ENCODE results near the gene SDF2L1. TPM values are rescaled to one million over a fixed set of nuclear protein-coding genes. Genes with fewer than 3 reads are reported as not detected.
"Not testable (repeated sequence)": the region's sequence is repeated elsewhere in the genome, so short reads cannot be mapped to it uniquely, and the experiment has no call there.

SDF2L1 gene
- total RNA-seq, 2 donors from 2014 or later, result 38.7 to 44.3 TPM

GRCh38 chr22:21632931-21633330 lies 9.2 kb upstream of the SDF2L1 start:
- no peak for ATAC-seq
- no peak for DNase-seq
- intact Hi-C loops (cut with DNase I), result loop anchor here in 1 of 2 donors (5.0 kb wide), 1 partner anchor 56 kb away; no protein-coding TSS in a partner anchor

- DNase-seq, result no peak
- intact Hi-C loops (cut with DNase I), result loop anchor here in 1 of 2 donors (5.0 kb wide), 1 partner anchor 56 kb away; no protein-coding TSS in a partner anchor
- ATAC-seq, result no peak
Observed at GRCh38 chr22:21633481-21633880, 8.6 kb upstream of the SDF2L1 start.

- intact Hi-C loops (cut with DNase I), result loop anchor here in 1 of 2 donors (5.0 kb wide), 1 partner anchor 57 kb away; no protein-coding TSS in a partner anchor
- DNase-seq (no peak), ATAC-seq (no peak)
Observed at GRCh38 chr22:21634081-21634480, 8.0 kb upstream of the SDF2L1 start.

- no peak for DNase-seq
- intact Hi-C loops (cut with DNase I), result loop anchor here in 1 of 2 donors (5.0 kb wide), 1 partner anchor 58 kb away; no protein-coding TSS in a partner anchor
- no peak for ATAC-seq
Observed at GRCh38 chr22:21634844-21635243, 7.3 kb upstream of the SDF2L1 start.

- DNase-seq (no peak), ATAC-seq (no peak)
- intact Hi-C loops (cut with DNase I), result no loop called here
Observed at GRCh38 chr22:21635771-21636510, 6.2 kb upstream of the SDF2L1 start.

GRCh38 chr22:21636629-21637218 lies 5.4 kb upstream of the SDF2L1 start:
- no peak for DNase-seq

GRCh38 chr22:21637450-21637849 lies 4.7 kb upstream of the SDF2L1 start:
- intact Hi-C loops (cut with DNase I); DNase-seq; ATAC-seq: not testable (repeated sequence)

More at GRCh38 chr22:21636629-21637218, 5.4 kb upstream of the SDF2L1 start:
- intact Hi-C loops (cut with DNase I), result no loop called here
- no peak for ATAC-seq

GRCh38 chr22:21639359-21639758 lies 2.7 kb upstream of the SDF2L1 start:
- no peak for ATAC-seq
- intact Hi-C loops (cut with DNase I), result no loop called here
- no peak for DNase-seq

- ATAC-seq (no peak), DNase-seq (no peak)
- intact Hi-C loops (cut with DNase I), result no loop called here
Observed at GRCh38 chr22:21640810-21641209, 1.3 kb upstream of the SDF2L1 start.

- DNase-seq, result peak; percentile 56
- ATAC-seq, result peak; percentile 34 to 53
- intact Hi-C loops (cut with DNase I), result no loop called here
Observed at GRCh38 chr22:21641417-21641788, 699 bp upstream of the SDF2L1 start.

- peak in 1 of 2 donors; percentile 12 for ATAC-seq
- intact Hi-C loops (cut with DNase I), result no loop called here
- DNase-seq, result peak; percentile 47
Observed at GRCh38 chr22:21642584-21643448, 714 bp downstream of the SDF2L1 start.

GRCh38 chr22:21643533-21644357 lies 1.6 kb downstream of the SDF2L1 start:
- DNase-seq (no peak), ATAC-seq (no peak)
- intact Hi-C loops (cut with DNase I), result no loop called here

GRCh38 chr22:21645513-21645912 lies 3.4 kb downstream of the SDF2L1 start:
- DNase-seq, result not testable (repeated sequence)

GRCh38 chr22:21646608-21647590 lies 4.8 kb downstream of the SDF2L1 start:
- peak in 1 of 2 donors; percentile 16 for ATAC-seq
- intact Hi-C loops (cut with DNase I), result no loop called here
- DNase-seq, result peak; percentile 76

More at GRCh38 chr22:21645513-21645912, 3.4 kb downstream of the SDF2L1 start:
- intact Hi-C loops (cut with DNase I); ATAC-seq: not testable (repeated sequence)

- intact Hi-C loops (cut with DNase I), result no loop called here
- ATAC-seq, result no peak
- no peak for DNase-seq
Observed at GRCh38 chr22:21650280-21650679, 8.2 kb downstream of the SDF2L1 start.

GRCh38 chr22:21650823-21651520 lies 8.9 kb downstream of the SDF2L1 start:
- no peak for ATAC-seq
- intact Hi-C loops (cut with DNase I), result no loop called here
- DNase-seq, result no peak

- peak; percentile 37 for DNase-seq
- peak; percentile 6 to 22 for ATAC-seq
- intact Hi-C loops (cut with DNase I), result no loop called here
Observed at GRCh38 chr22:21651521-21652009, 9.5 kb downstream of the SDF2L1 start.

Data from left cardiac atrium (tissue), 4 donors.